Ovary (tissue), 3 donors: Measurements from ENCODE around the gene FMN1.

Experiments
- POLR2A ChIP-seq: fragments of 450-650 bp; IDR thresholded peaks from one replicate; pipeline ENCODE4 v1.6.1; 2017; ENCODE audit warnings: antibody characterized with exemption, mild to moderate bottlenecking, moderate library complexity
- TF ChIP-seq, protein P1 (sequence below), 3 donors: fragments of 450-650 bp in 2 of 3; fragments of 200-600 bp in 1 of 3; IDR thresholded peaks; one replicate each; pipeline versions ENCODE4 v1.5.1 to v1.8.0; 2016 to 2022; ENCODE audit warnings: antibody characterized with exemption in 3 of 3, mild to moderate bottlenecking in 1 of 3
- donor health status: DM: no; HTN: no; CAD: no.

DNA sequence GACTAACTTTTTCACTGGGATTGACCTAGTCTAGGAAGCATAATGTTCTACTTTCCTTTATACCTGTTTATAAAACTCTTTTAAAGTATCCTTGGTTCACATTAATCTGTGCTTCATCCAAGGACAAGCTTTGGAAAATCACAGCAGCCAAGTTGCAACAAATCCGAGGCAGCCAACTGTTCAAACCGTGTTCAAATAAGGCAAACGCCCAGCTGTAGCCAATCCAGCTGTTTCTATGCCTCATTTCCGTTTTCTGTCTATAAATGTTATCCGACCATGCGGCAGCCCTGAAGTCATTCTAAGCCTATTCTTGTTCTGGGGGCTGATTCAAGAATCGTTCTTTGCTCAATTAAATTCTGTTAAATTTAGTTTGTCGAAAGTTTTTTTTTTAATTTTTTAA lies 78.3 kb downstream of the FMN1 start:
- TF ChIP-seq, protein P1, sequence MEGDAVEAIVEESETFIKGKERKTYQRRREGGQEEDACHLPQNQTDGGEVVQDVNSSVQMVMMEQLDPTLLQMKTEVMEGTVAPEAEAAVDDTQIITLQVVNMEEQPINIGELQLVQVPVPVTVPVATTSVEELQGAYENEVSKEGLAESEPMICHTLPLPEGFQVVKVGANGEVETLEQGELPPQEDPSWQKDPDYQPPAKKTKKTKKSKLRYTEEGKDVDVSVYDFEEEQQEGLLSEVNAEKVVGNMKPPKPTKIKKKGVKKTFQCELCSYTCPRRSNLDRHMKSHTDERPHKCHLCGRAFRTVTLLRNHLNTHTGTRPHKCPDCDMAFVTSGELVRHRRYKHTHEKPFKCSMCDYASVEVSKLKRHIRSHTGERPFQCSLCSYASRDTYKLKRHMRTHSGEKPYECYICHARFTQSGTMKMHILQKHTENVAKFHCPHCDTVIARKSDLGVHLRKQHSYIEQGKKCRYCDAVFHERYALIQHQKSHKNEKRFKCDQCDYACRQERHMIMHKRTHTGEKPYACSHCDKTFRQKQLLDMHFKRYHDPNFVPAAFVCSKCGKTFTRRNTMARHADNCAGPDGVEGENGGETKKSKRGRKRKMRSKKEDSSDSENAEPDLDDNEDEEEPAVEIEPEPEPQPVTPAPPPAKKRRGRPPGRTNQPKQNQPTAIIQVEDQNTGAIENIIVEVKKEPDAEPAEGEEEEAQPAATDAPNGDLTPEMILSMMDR (IDR thresholded peaks at IDR 0.05) = no peak
- no peak for TF ChIP-seq POLR2A
